Parathyroid adenoma (tissue), 2 donors: ENCODE results near the gene ZSWIM2.

Experiments used
- H2AFZ ChIP-seq: fragments of 300-600 bp; sonication (generic); one replicate; pipeline ENCODE4 v1.7.0; 2017; ENCODE audit warnings: antibody characterized with exemption, mild to moderate bottlenecking
- H3K27ac ChIP-seq: fragments of 300-600 bp; sonication (generic); one replicate; pipeline ENCODE4 v1.7.0; 2017
- H3K27me3 ChIP-seq: fragments of 300-600 bp; sonication (generic); one replicate; pipeline ENCODE4 v1.7.0; 2017; ENCODE audit warnings: low read length; ENCODE audit not compliant: control insufficient read depth, insufficient read depth
- H3K36me3 ChIP-seq: fragments of 300-600 bp; sonication (generic); one replicate; pipeline ENCODE4 v1.7.0; 2017; ENCODE audit warnings: low read length; ENCODE audit not compliant: control insufficient read depth, insufficient read depth
- H3K4me1 ChIP-seq: fragments of 300-600 bp; sonication (generic); one replicate; pipeline ENCODE4 v1.7.0; 2017; ENCODE audit warnings: control low read depth
- H3K4me2 ChIP-seq: fragments of 300-600 bp; sonication (generic); one replicate; pipeline ENCODE4 v1.7.0; 2017; ENCODE audit warnings: low read length
- H3K4me3 ChIP-seq: fragments of 300-600 bp; sonication (generic); one replicate; pipeline ENCODE4 v1.7.0; 2017; ENCODE audit warnings: low read depth, low read length
- H3K79me2 ChIP-seq: fragments of 300-600 bp; sonication (generic); one replicate; pipeline ENCODE4 v1.7.0; 2017; ENCODE audit warnings: control low read depth
- H3K9ac ChIP-seq: fragments of 300-600 bp; sonication (generic); one replicate; pipeline ENCODE4 v1.7.0; 2017; ENCODE audit warnings: mild to moderate bottlenecking
- H3K9me3 ChIP-seq: fragments of 300-600 bp; sonication (generic); one replicate; pipeline ENCODE4 v1.7.0; 2017; ENCODE audit warnings: low read length; ENCODE audit not compliant: control insufficient read depth
- CTCF ChIP-seq: fragments of 300-600 bp; sonication (generic); IDR thresholded peaks from one replicate; pipeline ENCODE4 v1.7.0; 2017; ENCODE audit warnings: antibody characterized with exemption, mild to moderate bottlenecking
- donor health status: primary hyperparathyroidism.

Gene ZSWIM2

GRCh38 chr2:186891185-186891621 is 42.2 kb upstream of the ZSWIM2 start:
- H3K4me3 ChIP-seq: no peak overlapping the region
- no peaks in the 10 kb centered on the region for H3K79me2 ChIP-seq
- H2AFZ ChIP-seq: no peak overlapping the region
- TF ChIP-seq CTCF: no peak
- no peak overlapping the region for H3K27ac ChIP-seq
- no peaks in the 10 kb centered on the region for H3K9me3 ChIP-seq
- no peaks in the 10 kb centered on the region for H3K4me1 ChIP-seq
- no peaks in the 10 kb centered on the region for H3K27me3 ChIP-seq
- no peak overlapping the region for H3K9ac ChIP-seq
- no peak overlapping the region for H3K4me2 ChIP-seq
- H3K36me3 ChIP-seq: no peaks in the 10 kb centered on the region

- no peaks in the 10 kb centered on the region for H3K36me3 ChIP-seq
- no peak overlapping the region for H3K4me2 ChIP-seq
- TF ChIP-seq CTCF: no peak
- no peak overlapping the region for H3K4me3 ChIP-seq
- H3K79me2 ChIP-seq: no peaks in the 10 kb centered on the region
- H3K27ac ChIP-seq: no peak overlapping the region
- no peaks in the 10 kb centered on the region for H3K9me3 ChIP-seq
- H2AFZ ChIP-seq: no peak overlapping the region
- no peak overlapping the region for H3K9ac ChIP-seq
- H3K4me1 ChIP-seq: no peaks in the 10 kb centered on the region
- no peaks in the 10 kb centered on the region for H3K27me3 ChIP-seq
Observed at GRCh38 chr2:186889101-186889879, 40.3 kb upstream of the ZSWIM2 start.

DNA sequence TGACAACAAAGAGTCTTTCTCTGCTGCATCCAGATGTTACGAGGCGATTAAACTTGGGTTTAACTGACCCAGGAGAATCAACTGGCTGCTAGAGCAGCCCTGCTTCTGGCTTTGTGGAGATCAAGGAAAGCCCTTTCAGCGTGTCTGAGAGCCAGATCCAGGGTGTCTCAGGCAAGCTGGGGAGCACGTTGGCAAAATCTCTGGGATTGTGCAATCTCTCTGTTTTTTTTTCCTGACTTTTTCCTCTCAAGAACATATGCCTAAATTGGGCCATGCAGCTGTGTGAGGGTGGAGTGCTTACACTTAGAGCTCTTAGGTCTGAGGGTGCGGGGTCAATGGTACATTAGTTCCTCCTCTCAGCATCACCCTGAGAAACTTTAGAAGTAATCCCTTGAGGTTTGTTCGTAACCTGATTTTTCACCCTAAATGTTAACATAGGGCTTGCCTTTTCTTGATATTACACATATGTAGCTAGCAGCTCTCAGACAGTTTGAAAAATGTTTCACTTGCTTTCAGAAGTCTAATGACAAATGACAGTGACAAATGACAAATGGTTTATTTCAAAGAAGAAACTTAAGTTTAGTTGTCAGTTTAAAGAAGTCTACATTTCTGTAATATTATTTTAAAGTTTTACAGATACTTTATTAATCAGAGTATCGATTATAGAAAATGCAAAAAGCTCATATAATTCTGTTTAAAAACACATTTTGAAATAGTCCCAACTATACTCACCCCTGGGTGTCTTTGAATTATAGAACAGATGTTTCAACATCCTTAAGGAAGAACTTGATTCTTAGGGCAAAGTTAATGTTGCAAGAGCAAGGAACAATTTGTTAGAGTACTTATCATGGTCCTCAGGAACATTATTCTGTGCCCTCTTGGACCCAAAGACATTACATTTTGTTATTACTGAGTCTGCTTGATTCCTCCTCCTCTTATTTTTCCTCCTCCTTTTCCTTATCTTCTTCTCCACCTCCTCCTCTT is 38.4 kb upstream of the ZSWIM2 start:
- Histone ChIP-seq H3K27me3 (no peaks in the 10 kb centered on the region), H3K9ac (no peak overlapping the region), H3K4me3 (no peak overlapping the region), H3K79me2 (no peaks in the 10 kb centered on the region), H3K9me3 (no peaks in the 10 kb centered on the region), H3K4me2 (no peak overlapping the region), H3K36me3 (no peaks in the 10 kb centered on the region), H3K4me1 (no peaks in the 10 kb centered on the region), H3K27ac (no peak overlapping the region), H2AFZ (no peak overlapping the region)
- no peak for TF ChIP-seq CTCF

DNA sequence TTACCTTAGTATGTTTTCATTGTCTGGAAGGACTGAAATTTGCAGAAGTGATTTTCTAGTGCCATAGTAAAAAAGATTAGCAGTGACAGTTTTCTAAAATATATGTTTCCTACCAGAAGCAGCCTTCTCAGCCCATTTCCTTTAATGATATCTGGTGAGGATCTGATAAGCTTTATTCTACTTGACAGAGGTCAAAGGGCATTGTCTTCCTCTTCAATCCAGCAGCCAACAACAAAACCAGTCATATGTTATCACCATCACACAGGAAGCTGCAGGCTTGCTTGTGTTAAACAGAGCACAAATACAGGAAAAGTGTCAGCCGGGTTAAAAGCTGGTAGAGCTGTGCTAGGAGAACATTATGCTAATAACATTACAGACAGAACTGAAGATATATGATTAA is 35.6 kb upstream of the ZSWIM2 start:
- no peak overlapping the region for H2AFZ ChIP-seq
- H3K4me2 ChIP-seq: no peak overlapping the region
- H3K36me3 ChIP-seq: no peaks in the 10 kb centered on the region
- no peaks in the 10 kb centered on the region for H3K79me2 ChIP-seq
- peaks cover 5% of the 10 kb centered on the region for H3K9me3 ChIP-seq
- TF ChIP-seq CTCF: no peak
- H3K27ac ChIP-seq: no peak overlapping the region
- H3K4me1 ChIP-seq: no peaks in the 10 kb centered on the region
- no peak overlapping the region for H3K4me3 ChIP-seq
- no peak overlapping the region for H3K9ac ChIP-seq
- no peaks in the 10 kb centered on the region for H3K27me3 ChIP-seq
